ENCODE data around the gene ZBTB7C.
A peak's percentile ranks its signal among the peaks of the same experiment; 100 is the strongest.

ZBTB7C gene

GRCh38 chr18:48160622-48161021, 248.6 kb downstream of the ZBTB7C start:
- DNase-seq, result no peak

GRCh38 chr18:48159816-48160215, 249.4 kb downstream of the ZBTB7C start:
- DNase-seq, result no peak

GRCh38 chr18:48158721-48159120, 250.5 kb downstream of the ZBTB7C start:
- DNase-seq, result no peak

GRCh38 chr18:48157956-48158355, 251.2 kb downstream of the ZBTB7C start:
- no peak for DNase-seq

- no peak for DNase-seq
These were observed 253.3 kb downstream of the ZBTB7C start for GRCh38 chr18:48155856-48156255.

GRCh38 chr18:48154828-48155227, 254.4 kb downstream of the ZBTB7C start:
- DNase-seq, result no peak

GRCh38 chr18:48153613-48154481, 255.3 kb downstream of the ZBTB7C start:
- no peak for DNase-seq

GRCh38 chr18:48152549-48152948, 256.6 kb downstream of the ZBTB7C start:
- no peak for DNase-seq

- no peak for DNase-seq
These were observed 257.6 kb downstream of the ZBTB7C start for GRCh38 chr18:48151421-48152065.

- no peak for DNase-seq
These were observed 260.0 kb downstream of the ZBTB7C start for GRCh38 chr18:48149020-48149685.

- DNase-seq, result no peak
These were observed 266.2 kb downstream of the ZBTB7C start for GRCh38 chr18:48142994-48143393.

- DNase-seq, result no peak
These were observed 266.8 kb downstream of the ZBTB7C start for GRCh38 chr18:48142353-48142752.

GRCh38 chr18:48140731-48141130, 268.5 kb downstream of the ZBTB7C start:
- DNase-seq, result no peak

GRCh38 chr18:48139431-48140347, 269.5 kb downstream of the ZBTB7C start:
- peak; percentile 94 for DNase-seq

- peak; percentile 85 for DNase-seq
These were observed 270.3 kb downstream of the ZBTB7C start for GRCh38 chr18:48138660-48139430.

- no peak for DNase-seq
These were observed 271.0 kb downstream of the ZBTB7C start for GRCh38 chr18:48138210-48138609.

GRCh38 chr18:48137374-48138081, 271.7 kb downstream of the ZBTB7C start:
- DNase-seq, result no peak

- peak; percentile 45 for DNase-seq
These were observed 272.3 kb downstream of the ZBTB7C start for GRCh38 chr18:48136827-48137373.

GRCh38 chr18:48136051-48136826, 272.9 kb downstream of the ZBTB7C start:
- DNase-seq, result peak; percentile 67

- no peak for DNase-seq
These were observed 273.7 kb downstream of the ZBTB7C start for GRCh38 chr18:48135436-48135966.

Data from NCI-H146 (cell line).